A673 (cell line): ENCODE results near the gene PUM1. TPM values are rescaled to one million over a fixed set of nuclear protein-coding genes. Genes with fewer than 3 reads are reported as not detected.

ENCODE experiments used
- BruUV-seq: library from RNA; stranded (reverse); fragments of 400-500 nt; replicated peaks from 2 replicates; lab custom pipeline; 2021; lab: Mats Ljungman, UMichigan
- CTCF ChIA-PET: fragments of 300-600 bp; sonication (Branson Sonifier 250); formaldehyde crosslinking; loops from one replicate; lab custom pipeline; 2022; ENCODE audit warnings: antibody characterized with exemption; lab: Charles Lee
- POLR2A ChIA-PET: fragments of 300-600 bp; sonication (Branson Sonifier 250); formaldehyde crosslinking; loops from one replicate; lab custom pipeline; 2022; ENCODE audit warnings: antibody characterized with exemption; ENCODE audit not compliant: low non-redundant PET; lab: Charles Lee
- DNase-seq: peaks from one replicate; pipeline ENCODE4 v3.0.0-alpha.2; 2015; ENCODE audit warnings: low spot score
- H3K27ac ChIP-seq: fragments of 200-600 bp; sonication (generic); 2 replicates; pipeline ENCODE4 v1.5.1; 2016; ENCODE audit warnings: mixed run types, low read depth, mild to moderate bottlenecking, mixed read lengths, antibody characterized with exemption, low read length; ENCODE audit not compliant: poor library complexity, severe bottlenecking
- H3K27me3 ChIP-seq: fragments of 200-600 bp; sonication (generic); replicated peaks from 2 replicates; pipeline ENCODE4 v1.6.1; 2017; ENCODE audit warnings: mixed run types, low read depth, mild to moderate bottlenecking, mixed read lengths, antibody characterized with exemption, low read length; ENCODE audit not compliant: insufficient read depth, poor library complexity
- H3K36me3 ChIP-seq: fragments of 200-600 bp; sonication (generic); 2 replicates; pipeline ENCODE4 v1.6.1; 2016; ENCODE audit warnings: mixed run types, mild to moderate bottlenecking, mixed read lengths, antibody characterized with exemption, low read length; ENCODE audit not compliant: insufficient read depth, poor library complexity, severe bottlenecking
- H3K4me1 ChIP-seq: fragments of 200-600 bp; sonication (generic); 2 replicates; pipeline ENCODE4 v1.6.1; 2017; ENCODE audit warnings: mixed run types, mild to moderate bottlenecking, mixed read lengths, antibody characterized with exemption, low read length; ENCODE audit not compliant: insufficient read depth, poor library complexity, severe bottlenecking
- H3K4me3 ChIP-seq: fragments of 200-600 bp; sonication (generic); 2 replicates; pipeline ENCODE4 v1.5.1; 2016; ENCODE audit warnings: low read depth, mixed run types, mild to moderate bottlenecking, mixed read lengths, low read length; ENCODE audit not compliant: poor library complexity, severe bottlenecking
- H3K9me3 ChIP-seq: fragments of 200-600 bp; sonication (generic); 2 replicates; pipeline ENCODE4 v1.6.1; 2016; ENCODE audit warnings: mixed run types, low read depth, mild to moderate bottlenecking, mixed read lengths, antibody characterized with exemption, low read length; ENCODE audit not compliant: poor library complexity, severe bottlenecking
- CTCF ChIP-seq: fragments of 300-800, 200-600 bp; sonication (generic); conservative IDR thresholded peaks from 2 replicates; pipeline ENCODE4 v1.5.1; 2017; ENCODE audit warnings: low read depth, mild to moderate bottlenecking, antibody characterized with exemption, low read length, moderate library complexity, mixed read lengths
- EZH2 ChIP-seq: fragments of 200-600 bp; sonication (generic); IDR thresholded peaks from 2 replicates; pipeline ENCODE4 v1.6.1; 2017; ENCODE audit warnings: borderline replicate concordance, low read depth, mild to moderate bottlenecking, mixed read lengths, antibody characterized with exemption, low read length; ENCODE audit not compliant: poor library complexity, severe bottlenecking
- intact Hi-C: fragments of 100-400 bp; cut with micrococcal nuclease; formaldehyde crosslinking; loops from one replicate; pipeline ENCODE4 v1.10.0; 2022; ENCODE audit not compliant: unreplicated experiment
- total RNA-seq: library from RNA; stranded (reverse); gene quantifications from 2 replicates; pipeline ENCODE4 v1.2.3, GENCODE V29; 2021

PUM1 gene
- total RNA-seq, 1 experiment from 2014 or later: 138 TPM

GRCh38 chr1:30887485-30888315 lies 177.8 kb downstream of the PUM1 start:
- H3K27ac ChIP-seq: no peak overlapping the region
- no peak for TF ChIP-seq CTCF
- no peak for TF ChIP-seq EZH2
- H3K9me3 ChIP-seq: no peaks in the 10 kb centered on the region
- DNase-seq: no peak
- CTCF ChIA-PET: no interaction called here
- no peak overlapping the region for H3K4me3 ChIP-seq
- H3K27me3 ChIP-seq: no peaks in the 10 kb centered on the region
- no peaks in the 10 kb centered on the region for H3K36me3 ChIP-seq
- no TSS peak for BruUV-seq
- POLR2A ChIA-PET: no interaction called here
- H3K4me1 ChIP-seq: peaks cover 9% of the 10 kb centered on the region
- intact Hi-C loops: no loop called here

- DNase-seq: no peak
- H3K9me3 ChIP-seq: no peaks in the 10 kb centered on the region
- ChIA-PET CTCF (no interaction called here), POLR2A (no interaction called here)
- H3K27me3 ChIP-seq: no peaks in the 10 kb centered on the region
- no peaks in the 10 kb centered on the region for H3K36me3 ChIP-seq
- no peak overlapping the region for H3K4me3 ChIP-seq
- no TSS peak for BruUV-seq
- H3K4me1 ChIP-seq: peaks cover 9% of the 10 kb centered on the region
- no peak overlapping the region for H3K27ac ChIP-seq
- TF ChIP-seq CTCF: no peak
- TF ChIP-seq EZH2: no peak
- intact Hi-C loops: no loop called here
Observed at GRCh38 chr1:30886710-30887428, 178.6 kb downstream of the PUM1 start.

- no peak for DNase-seq
- Histone ChIP-seq H3K9me3 (no peaks in the 10 kb centered on the region), H3K36me3 (no peaks in the 10 kb centered on the region), H3K4me1 (peaks cover 9% of the 10 kb centered on the region), H3K4me3 (no peak overlapping the region), H3K27ac (no peak overlapping the region), H3K27me3 (no peaks in the 10 kb centered on the region)
- BruUV-seq: no TSS peak
- ChIA-PET POLR2A (no interaction called here), CTCF (no interaction called here)
- TF ChIP-seq CTCF (no peak), EZH2 (no peak)
- intact Hi-C loops: no loop called here
Observed at GRCh38 chr1:30885570-30886522, 179.7 kb downstream of the PUM1 start.
